ENCODE data around the gene SEMA4A.
"Not testable (repeated sequence)": the region's sequence is repeated elsewhere in the genome, so short reads cannot be mapped to it uniquely, and the experiment has no call there.

SEMA4A gene

DNA sequence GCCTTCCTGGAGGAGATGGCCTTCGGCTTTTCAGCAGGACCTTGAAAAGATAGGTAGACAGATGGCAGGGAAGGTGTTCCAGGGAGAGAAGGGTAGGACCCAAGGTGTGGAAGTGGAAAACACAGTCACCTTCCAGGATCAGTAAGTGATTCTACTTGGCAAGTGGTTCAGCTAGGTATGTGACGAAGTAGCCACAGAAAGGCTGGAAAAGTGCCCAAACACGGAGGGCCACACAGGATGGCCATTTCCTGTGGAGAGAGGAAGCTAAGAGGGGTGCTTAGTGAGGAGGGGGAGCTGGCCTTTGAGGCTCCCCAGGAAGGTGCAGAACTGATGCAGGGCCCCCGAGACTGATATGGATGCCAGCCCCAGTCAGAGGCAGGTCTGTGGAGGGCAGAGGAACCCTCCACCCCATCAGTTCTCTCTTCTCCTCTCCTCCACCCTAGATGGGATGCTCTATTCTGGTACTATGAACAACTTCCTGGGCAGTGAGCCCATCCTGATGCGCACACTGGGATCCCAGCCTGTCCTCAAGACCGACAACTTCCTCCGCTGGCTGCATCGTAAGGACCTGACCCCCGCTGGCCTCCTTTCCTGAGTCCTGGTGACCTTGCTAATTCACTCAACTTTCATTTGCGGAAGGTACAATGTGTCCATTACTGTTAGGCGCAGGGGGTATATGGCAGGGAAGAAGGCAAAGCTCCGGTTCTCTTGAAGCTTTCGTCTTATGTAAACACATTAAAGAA is 6.8 kb downstream of the SEMA4A start:
- DNase-seq (ENCODE audit: low read depth in 2 of 2), result no peak

DNA sequence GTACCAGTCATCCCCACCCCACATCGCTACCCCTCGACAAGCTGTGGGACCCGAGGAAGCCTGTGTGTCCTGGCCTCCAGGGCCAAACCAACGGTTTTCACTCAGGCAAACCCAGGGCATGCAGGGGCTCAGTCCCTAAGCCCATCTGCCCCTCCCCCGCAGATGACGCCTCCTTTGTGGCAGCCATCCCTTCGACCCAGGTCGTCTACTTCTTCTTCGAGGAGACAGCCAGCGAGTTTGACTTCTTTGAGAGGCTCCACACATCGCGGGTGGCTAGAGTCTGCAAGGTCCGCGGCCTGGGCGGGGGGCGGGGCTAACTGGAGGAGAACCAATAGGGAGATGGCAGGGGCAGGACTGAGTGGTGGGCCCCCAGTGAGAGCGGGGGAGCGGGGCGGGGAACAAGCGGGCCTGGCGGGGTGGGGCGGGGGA is 7.4 kb downstream of the SEMA4A start:
- peak; percentile 45 to 52 for DNase-seq (ENCODE audit: low read depth in 2 of 2)

DNA sequence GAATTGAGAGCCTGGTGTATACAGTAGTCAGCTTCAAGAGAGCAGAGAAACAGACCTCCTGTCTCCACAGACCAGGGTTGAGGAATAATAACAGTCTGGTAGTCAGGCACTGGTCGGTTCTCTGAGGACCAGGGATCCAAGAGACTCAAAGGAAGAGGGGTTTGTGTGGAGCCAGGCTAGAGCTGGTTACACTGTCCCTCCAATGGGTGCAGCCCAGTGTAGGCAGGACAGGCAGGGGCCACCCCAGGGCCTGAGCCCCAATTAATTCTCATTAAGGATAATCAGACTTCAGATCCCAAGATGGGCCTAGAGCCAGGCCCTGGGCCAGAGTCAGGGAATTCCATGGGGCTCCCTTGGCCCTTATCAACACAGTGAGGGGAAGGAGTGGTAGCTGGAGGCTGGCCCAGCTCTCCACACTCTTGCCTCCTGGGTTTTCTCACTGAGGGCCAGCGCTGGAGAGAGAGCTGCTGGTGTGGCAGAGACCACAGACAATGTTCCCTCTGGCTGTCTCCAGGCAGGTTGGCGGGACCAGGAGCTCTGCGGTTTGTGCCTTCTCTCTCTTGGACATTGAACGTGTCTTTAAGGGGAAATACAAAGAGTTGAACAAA is 9.1 kb downstream of the SEMA4A start:
- DNase-seq (ENCODE audit: low read depth in 2 of 2), result no peak

DNA sequence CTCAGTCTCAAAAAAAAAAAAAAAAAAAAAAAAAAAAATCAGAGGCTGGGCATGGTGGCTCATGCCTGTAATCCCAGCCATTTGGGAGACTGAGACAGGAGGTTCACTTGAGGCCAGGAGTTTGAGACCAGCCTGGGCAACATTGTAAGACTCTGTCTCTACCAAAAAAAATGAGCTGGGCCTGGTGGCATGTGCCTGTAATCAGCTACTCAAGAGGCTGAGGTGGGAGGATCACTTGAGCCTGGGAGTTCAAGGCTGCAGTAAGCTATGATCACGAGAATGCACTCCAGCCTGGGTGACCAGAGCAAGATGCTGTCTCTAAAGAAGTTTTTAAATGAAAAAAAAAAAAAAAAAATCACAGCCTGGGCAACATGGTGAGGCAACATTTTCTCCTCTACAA is 10.3 kb downstream of the SEMA4A start:
- DNase-seq (ENCODE audit: low read depth in 2 of 2), result no peak

- no peak for DNase-seq (ENCODE audit: low read depth in 2 of 2)
These were observed 10.9 kb downstream of the SEMA4A start for GRCh38 chr1:156164125-156164831.

- no peak for DNase-seq (ENCODE audit: low read depth in 2 of 2)
These were observed 11.7 kb downstream of the SEMA4A start for GRCh38 chr1:156165083-156165482.

GRCh38 chr1:156167536-156167935 is 14.2 kb downstream of the SEMA4A start:
- peak; percentile 40 to 47 for DNase-seq (ENCODE audit: low read depth in 2 of 2)

DNA sequence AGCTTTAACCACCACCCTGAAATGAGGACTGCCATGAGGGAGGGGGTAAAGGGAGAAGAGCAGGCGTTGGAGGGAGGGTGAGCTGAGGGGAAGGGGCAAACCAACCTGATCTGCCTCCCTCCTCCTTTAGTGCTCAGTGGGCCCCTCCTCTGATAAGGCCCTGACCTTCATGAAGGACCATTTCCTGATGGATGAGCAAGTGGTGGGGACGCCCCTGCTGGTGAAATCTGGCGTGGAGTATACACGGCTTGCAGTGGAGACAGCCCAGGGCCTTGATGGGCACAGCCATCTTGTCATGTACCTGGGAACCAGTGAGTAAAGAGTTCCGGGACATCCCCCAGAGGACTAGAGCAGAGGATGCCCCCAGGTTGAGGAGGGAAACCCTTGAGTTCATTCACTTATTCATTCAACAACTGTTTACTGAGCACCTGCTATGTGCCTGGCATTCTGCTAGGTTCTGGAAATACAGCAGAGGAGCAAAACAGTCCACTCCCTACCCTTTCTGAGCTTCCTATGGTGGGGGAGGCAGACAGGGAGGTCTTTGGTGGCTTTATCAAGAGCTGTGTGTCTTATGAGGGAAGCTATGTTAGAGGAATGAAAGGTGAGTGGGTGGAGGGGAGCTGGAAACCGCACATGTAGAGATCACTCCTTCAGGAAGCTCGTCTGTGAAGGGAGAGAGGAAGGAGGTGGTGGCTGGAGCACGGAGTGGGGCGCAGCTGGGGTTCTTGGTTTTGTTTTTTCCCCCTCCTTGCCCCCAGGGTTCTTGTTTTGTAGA is 19.5 kb downstream of the SEMA4A start:
- no peak for DNase-seq (ENCODE audit: low read depth in 2 of 2)

GRCh38 chr1:156176610-156177210 is 23.3 kb downstream of the SEMA4A start:
- no peak for DNase-seq (ENCODE audit: low read depth in 2 of 2)

GRCh38 chr1:156177919-156178654 is 24.7 kb downstream of the SEMA4A start:
- DNase-seq (ENCODE audit: low read depth in 2 of 2), result no peak

DNA sequence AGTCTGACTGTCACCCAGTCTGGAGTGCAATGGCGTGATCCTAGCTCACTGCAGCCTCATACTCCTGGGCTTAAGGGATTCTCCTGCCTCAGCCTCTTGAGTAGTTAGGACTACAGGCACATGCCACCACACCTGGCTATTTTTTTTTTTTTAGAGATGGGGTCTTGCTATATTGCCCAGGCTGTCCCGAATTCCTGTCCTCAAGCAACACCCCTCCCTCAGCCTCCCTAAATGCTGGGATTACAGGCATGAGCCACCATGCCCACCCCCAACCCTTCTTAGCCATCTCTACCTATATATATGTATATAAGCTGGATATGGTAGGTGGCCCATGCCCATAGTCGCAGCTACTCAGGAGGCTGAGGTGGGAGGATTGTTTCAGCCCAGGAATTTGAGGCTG is 27.1 kb downstream of the SEMA4A start:
- DNase-seq (ENCODE audit: low read depth in 2 of 2), result no peak

DNA sequence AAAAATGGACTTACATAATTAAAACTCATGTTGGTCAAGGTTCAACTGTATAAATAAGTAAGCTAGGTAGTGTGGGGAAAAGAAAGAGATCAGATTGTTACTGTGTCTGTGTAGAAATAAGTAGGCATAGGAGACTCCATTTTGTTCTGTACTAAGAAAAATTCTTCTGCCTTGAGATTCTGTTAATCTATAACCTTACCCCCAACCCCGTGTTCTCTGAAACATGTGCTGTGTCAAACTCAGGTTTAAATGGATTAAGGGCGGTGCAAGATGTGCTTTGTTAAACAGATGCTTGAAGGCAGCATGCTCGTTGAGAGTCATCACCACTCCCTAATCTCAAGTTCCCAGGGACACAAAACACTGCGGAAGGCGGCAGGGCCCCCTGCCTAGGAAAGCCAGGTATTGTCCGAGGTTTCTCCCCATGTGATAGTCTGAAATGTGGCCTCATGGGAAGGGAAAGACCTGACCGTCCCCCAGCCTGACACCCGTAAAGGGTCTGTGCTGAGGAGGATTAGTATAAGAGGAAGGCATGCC is 28.1 kb downstream of the SEMA4A start:
- DNase-seq (ENCODE audit: low read depth in 2 of 2), result not testable (repeated sequence)

GRCh38 chr1:156182010-156182779 is 28.8 kb downstream of the SEMA4A start:
- DNase-seq (ENCODE audit: low read depth in 2 of 2), result not testable (repeated sequence)

- DNase-seq (ENCODE audit: low read depth in 2 of 2), result not testable (repeated sequence)
These were observed 33.2 kb downstream of the SEMA4A start for GRCh38 chr1:156186347-156187177.

DNA sequence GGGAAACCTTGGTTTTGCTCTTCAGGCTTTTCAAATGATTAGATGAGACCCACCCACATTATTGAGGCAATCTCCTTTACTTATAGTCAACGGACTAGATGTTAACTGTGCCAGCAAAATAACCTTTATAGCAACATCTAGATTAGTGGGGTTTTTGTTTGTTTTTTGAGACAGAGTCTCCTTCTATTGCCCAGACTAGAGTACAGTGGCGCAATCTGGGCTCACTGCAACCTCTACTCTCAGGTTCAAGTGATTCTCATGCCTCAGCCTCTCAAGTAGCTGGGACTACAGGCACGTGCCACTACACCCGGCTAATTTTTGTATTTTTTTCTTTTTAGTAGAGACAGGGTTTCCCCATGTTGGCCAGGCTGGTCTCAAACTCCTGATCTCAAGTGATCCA is 36.9 kb downstream of the SEMA4A start:
- DNase-seq (ENCODE audit: low read depth in 2 of 2), result not testable (repeated sequence)

DNA sequence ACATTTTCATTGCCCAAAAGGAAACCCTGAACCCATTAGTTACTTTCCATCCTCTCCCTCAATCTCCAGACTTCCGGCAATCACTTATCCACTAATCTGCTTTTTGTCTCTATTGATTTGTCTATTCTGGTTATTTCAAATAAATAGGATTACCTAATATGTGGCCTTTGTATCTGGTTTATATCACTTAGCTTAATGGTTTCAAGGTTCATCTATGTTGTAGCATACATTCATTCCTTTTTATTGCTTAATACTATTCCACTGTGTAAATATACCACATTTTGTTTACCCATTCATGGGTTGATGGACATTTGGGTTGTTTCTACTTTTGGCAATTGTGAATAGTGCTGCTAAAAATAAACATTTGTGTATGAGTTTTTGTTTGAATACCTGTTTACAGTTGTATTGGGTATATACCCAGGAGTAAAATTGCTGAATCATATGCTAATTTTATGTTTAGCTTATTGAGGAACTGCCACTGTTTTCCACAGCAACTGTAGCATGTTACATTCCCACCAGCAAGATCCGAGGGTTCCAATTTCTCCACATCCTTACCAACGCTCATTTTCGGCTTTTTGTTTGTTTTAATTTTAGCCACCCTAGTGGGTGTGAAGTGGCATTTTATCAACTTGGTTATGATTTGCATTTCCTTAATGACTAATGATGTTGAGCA is 38.0 kb downstream of the SEMA4A start:
- DNase-seq (ENCODE audit: low read depth in 2 of 2), result no peak

DNA sequence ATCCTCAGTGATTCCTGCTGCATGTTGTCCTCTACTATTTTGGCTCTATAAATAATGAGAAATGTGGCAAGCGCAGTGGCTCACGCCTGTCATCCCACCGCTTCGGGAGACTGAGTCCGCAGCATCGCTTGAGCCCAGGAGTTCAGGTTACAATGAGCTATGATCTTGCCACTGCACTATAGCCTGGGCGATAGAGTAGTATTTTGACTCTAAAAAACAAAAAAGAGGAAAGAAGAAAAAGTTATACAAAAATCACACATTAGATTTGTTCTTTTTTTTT is 39.8 kb downstream of the SEMA4A start:
- DNase-seq (ENCODE audit: low read depth in 2 of 2), result no peak

DNA sequence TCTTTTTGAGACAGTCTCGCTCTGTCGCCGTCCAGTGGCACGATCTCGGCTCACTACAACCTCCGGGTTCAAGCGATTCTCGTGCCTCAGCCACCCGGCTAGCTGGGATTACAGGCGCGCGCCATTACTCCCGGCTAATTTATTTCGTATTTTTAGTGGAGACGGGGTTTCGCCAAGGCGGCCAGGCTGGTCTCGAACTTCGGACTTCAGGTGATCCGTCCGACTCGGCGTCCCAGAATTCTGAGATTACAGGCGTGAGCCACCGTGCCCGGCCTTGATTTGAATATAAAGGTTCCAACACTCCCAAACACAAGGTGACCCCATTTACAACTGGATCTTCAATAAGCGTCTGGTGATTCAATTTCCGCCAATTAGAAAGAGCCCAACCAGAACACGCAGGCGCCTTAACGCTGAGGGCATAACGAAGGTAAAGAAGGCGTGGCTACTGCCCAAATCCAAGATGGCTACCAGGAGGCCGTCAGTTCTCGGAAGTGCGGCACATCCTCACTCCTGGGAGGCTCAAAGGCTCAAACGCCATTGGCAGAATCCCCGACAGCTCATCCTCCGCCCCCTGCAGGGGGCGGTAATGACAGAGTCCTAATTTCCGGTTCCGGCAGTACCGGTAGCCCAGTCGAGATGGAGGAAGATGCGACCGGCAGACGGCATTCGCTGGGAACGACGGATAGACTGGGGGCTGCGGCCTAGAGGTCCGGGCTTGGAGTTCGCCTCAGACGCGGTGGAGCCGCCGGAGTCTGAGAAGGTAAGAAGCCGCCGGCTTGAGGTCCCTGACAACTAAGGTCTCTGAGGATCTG is 40.3 kb downstream of the SEMA4A start, which contains the start of gene SLC25A44:
Gene SLC25A44 (plus strand): TSS at position 617 of the 812 bp plus-strand sequence. CDS start 5,744 bp downstream, outside the sequence.
- DNase-seq (ENCODE audit: low read depth in 2 of 2), result peak; percentile 98 to 99
